GM20000 (cell line): ENCODE results near the gene MRPL39.

ENCODE experiments used
- DNase-seq: peaks from one replicate; pipeline ENCODE4 v3.0.0; 2012; ENCODE audit warnings: low spot score
- TF ChIP-seq, protein P1 (sequence below): IDR thresholded peaks from 2 replicates; pipeline ENCODE4 v1.5.1; 2012; ENCODE audit warnings: mild to moderate bottlenecking, control low read depth; ENCODE audit errors: extremely low read depth, missing control alignments

The MRPL39 gene

GRCh38 chr21:25560891-25561290, 46.4 kb downstream of the MRPL39 start:
- no peak for DNase-seq
- TF ChIP-seq, protein P1, sequence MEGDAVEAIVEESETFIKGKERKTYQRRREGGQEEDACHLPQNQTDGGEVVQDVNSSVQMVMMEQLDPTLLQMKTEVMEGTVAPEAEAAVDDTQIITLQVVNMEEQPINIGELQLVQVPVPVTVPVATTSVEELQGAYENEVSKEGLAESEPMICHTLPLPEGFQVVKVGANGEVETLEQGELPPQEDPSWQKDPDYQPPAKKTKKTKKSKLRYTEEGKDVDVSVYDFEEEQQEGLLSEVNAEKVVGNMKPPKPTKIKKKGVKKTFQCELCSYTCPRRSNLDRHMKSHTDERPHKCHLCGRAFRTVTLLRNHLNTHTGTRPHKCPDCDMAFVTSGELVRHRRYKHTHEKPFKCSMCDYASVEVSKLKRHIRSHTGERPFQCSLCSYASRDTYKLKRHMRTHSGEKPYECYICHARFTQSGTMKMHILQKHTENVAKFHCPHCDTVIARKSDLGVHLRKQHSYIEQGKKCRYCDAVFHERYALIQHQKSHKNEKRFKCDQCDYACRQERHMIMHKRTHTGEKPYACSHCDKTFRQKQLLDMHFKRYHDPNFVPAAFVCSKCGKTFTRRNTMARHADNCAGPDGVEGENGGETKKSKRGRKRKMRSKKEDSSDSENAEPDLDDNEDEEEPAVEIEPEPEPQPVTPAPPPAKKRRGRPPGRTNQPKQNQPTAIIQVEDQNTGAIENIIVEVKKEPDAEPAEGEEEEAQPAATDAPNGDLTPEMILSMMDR: no peak

DNA sequence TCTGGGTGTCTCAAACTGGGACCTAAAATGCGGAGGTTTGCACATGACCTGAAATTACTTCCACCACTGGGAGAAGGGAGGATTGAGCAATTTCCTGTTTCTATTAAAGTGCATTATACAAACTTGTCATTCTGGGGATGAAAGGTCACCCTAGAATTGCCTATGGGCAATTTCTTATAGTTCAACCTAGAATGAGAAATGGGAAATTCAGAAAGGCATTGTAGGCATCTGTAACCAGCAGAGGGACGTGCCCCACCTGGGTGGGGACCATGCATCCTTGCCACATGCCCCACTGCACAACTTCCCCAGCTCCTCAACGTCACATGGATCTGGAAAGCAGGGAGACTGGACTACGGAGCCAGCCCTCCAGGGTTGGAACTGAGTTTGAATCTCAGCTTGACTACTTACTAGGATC, 47.0 kb downstream of the MRPL39 start:
- DNase-seq: no peak
- TF ChIP-seq, protein P1: no peak

- TF ChIP-seq, protein P1: no peak
- DNase-seq: no peak
Observed at GRCh38 chr21:25559746-25560145, 47.5 kb downstream of the MRPL39 start.

- TF ChIP-seq, protein P1: no peak
- no peak for DNase-seq
Observed at GRCh38 chr21:25558123-25558522, 49.2 kb downstream of the MRPL39 start.

DNA sequence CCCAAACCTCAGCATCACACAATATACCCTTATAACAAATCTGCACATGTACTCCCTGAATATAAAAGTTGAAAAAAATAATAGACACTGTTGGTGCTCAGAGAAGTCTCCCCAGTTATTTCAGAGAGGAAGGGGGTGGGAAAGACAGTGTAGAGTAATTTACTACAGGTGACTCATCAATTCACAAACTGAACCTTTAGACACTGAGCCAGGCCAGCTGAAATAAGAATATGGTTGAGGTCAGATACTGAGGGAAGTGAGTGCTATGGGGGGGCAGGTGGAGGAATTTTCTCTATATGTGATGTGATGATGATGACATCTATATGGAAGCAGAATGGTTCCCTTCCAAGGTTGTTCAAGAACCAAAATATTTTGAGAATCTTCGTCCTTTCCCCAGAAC, 50.1 kb downstream of the MRPL39 start:
- TF ChIP-seq, protein P1: no peak
- DNase-seq: no peak

DNA sequence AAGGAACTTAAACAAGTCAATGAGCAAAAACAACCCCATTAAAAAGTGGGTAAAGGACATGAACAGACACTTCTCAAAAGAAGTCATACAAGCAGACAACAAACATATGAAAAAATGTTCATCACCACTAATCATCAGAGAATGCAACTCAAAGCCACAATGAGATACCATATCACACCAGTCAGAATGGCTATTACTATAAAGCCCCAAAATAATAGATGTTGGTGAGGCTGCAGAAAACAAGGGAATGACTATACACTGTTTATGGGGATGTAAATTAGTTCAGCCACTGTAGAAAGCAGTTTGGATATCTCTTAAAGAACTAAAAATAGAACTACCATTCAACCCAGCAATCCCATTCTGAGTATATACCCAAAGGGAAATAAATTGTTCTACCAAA, 51.2 kb downstream of the MRPL39 start:
- DNase-seq: no peak
- TF ChIP-seq, protein P1: no peak

DNA sequence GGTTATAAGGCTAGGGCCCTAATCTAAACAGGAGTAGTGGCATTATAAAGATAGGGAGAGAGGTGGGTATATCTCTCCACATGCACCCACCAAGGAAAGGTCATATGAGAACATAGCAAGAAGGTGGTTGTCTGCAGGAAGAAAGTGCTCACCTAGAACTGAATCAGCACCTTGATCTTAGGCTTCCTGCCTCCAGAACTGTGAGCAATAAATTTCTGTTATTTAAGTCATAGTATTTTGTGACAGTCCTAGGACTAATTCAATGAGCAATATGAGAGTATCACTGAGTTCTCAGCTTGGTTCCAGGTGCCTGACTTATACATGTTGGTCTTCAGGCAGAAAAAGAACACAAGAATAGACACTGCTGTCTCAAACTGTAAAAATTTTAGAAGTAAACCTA, 51.8 kb downstream of the MRPL39 start:
- TF ChIP-seq, protein P1: no peak
- DNase-seq: no peak
